NK-92 (cell line): ENCODE measurements around the gene CCL25.
"Not testable (repeated sequence)": the region's sequence is repeated elsewhere in the genome, so short reads cannot be mapped to it uniquely, and the experiment has no call there.

ENCODE experiments used
- DNase-seq: peaks from one replicate; lab custom pipeline; 2025; ENCODE audit not compliant: unreplicated experiment; lab: John Stamatoyannopoulos, UW

Gene CCL25, protein sequence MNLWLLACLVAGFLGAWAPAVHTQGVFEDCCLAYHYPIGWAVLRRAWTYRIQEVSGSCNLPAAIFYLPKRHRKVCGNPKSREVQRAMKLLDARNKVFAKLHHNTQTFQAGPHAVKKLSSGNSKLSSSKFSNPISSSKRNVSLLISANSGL

GRCh38 chr19:8052464-8052859 lies at the start of gene CCL25:
Gene CCL25, plus strand, starts transcription at chr19:8052760. Its CDS starts 290 bp downstream, at chr19:8053050.
- no peak for DNase-seq

GRCh38 chr19:8004001-8004400 lies 48.6 kb upstream of the CCL25 start:
- DNase-seq = no peak

DNA sequence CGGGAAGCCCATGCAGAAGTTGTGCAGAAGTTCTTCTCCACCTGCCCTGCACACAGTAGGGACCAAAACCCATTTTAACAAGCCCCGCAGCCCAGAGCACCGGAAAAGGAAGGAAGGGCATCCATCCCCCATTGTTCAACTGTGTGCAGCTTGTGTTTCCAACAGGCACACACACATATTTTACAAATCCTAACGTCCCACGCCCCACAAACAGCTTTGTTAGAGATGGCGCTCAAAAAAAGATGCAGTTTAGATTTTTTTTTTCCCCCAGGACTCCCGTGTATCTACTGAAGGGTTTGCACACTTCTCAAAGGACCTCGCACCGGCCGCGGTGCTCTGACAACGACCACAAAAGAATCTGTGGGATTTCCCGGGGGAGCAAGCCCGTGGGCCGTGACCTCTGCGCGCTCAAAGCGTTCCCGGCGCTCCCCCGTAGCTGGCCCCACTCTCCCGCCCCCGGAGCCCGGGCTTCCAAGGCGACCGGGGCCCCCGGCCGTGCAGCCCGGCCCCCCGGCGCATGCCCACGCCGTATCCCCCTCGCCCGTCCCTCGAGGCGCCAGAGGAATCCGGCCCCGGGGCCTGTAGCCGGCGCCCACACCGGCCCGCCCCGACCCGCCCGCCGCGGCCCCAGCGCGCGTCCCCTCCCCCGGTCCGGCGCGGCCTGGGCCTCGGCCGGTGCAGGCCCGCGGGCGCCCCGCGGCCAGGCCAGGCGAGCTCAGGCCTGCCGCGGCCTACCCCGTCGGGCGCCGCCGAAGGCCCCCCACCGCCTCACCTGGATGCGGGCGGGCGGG lies 47.6 kb upstream of the CCL25 start:
- no peak for DNase-seq

- DNase-seq = no peak
These were observed 46.9 kb upstream of the CCL25 start, which contains the start of gene ELAVL1 for GRCh38 chr19:8005534-8006256. Gene ELAVL1, minus strand, starts transcription at chr19:8005641. Its CDS starts 13,826 bp downstream, at chr19:7991815.

- DNase-seq = no peak
These were observed 34.8 kb upstream of the CCL25 start for GRCh38 chr19:8017808-8018207.

DNA sequence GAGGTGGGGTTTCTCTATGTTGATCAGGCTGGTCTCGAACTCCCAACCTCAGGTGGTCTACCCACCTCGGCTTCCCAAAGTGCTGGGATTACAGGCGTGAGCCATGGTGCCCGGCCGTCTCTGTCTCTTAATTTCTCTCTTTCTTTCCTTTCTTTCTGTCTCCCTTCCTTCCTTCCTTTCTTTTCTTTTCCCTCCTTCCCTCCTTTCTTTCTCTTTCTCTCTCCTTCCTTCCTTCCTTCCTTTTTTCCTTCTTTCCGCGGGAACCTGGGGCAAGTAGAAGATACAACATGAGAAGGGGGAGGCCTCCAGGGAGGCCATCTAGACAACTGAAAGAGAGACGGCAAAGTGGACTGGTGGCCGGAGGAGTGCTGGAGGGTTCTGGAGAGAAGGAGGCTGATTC lies 31.9 kb upstream of the CCL25 start:
- no peak for DNase-seq

DNA sequence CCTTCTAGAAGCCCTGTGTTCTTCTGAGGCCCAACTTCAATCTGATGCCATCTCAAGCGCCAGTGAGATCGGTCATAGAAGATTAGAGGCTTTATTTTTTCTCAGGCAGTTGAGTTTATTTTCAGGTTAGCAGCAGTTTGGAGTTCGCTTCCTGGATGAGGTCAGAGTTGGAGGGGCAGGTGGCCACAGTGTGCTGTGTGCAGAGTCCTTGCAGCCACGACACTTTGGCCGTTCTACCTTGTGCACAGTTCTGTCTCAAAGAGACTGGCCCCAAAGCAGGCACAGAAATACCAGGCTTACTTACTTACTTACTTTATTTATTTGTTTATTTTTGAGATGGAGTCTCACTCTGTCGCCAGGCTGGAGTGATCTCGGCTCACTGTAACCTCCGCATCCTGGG lies 31.2 kb upstream of the CCL25 start:
- DNase-seq = no peak

DNA sequence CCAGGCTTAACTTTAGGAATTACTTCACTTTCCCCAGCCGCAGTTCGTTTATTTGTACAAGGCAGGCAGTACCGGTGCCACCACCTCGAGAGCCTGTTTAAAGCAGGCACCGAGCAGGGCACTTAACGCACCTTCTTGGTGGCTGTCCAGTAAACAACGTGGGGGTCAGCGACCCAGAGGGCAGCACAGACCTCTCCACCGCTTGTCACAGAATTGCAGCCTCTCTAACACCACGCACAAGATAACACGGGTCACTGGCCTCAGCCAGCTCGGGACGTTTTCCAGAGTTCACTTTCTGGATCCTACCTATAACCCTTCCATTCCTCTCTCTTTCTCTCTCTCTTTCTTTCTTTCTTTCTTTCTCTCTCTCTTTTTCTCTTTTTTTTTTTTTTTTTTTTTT lies 30.3 kb upstream of the CCL25 start:
- no peak for DNase-seq

DNA sequence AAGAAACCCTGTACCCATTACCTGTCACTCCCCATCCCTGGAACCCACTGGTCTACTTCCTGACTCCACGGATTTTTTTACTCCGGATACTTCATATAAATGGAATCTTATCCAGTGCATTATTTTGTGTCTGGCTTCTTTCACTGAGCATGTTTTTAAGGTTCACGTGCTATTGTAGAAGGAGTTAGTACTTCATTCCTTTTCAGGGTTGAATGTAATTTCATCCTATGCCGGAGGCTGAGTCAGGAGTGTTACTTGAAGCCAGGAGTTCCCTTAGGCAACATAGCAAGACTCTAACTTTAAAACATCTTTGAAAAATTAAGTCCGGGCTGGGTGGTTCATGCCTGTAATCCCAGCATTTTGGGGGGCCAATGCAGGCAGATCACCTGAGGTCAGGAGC lies 29.2 kb upstream of the CCL25 start:
- DNase-seq = no peak

DNA sequence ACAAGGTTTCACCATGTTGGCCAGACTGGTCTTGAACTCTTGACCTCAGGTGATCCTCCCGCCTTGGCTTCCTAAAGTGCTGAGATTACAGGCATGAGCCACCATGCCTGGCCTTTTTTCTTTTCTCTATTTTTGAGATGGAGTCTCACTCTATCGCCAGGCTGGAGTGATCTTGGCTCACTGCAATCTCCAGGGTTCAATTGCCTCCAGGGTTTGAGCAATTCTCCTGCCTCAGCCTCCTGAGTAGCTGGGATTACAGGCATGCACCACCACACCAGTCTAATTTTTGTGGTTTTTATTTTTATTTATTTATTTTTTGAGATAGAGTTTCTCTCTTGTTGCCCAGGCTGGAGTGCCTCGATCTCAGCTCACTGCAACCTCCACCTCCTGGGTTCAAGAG lies 28.3 kb upstream of the CCL25 start:
- not testable (repeated sequence) for DNase-seq

GRCh38 chr19:8025316-8025715 lies 27.2 kb upstream of the CCL25 start:
- DNase-seq = no peak

DNA sequence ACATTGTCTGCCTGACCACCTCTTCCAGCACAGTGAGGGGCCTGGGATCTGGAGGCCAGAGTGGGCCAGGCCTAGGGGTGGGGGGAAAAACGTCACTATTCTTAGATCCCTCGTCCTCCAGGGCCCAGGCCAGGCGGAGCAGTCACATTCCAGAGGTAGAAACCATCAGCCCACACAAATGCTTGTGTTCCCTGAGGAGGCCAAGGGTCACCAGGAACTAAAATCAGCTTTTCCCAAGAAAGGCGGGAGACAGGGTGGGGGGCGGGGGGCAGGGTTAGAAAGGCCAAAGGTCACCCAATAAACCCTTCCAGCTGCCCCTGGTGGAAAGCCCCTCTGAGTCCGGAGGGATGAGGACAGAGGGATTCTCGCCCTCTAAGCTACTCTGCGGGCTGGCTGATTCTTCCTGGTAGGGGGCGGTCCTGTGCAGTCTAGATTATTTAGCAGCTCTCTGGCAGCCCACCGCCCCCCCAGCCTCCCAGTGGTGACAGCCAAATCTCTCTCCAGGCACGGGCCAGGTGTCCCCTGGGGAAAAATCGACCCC lies 23.5 kb upstream of the CCL25 start:
- DNase-seq = no peak

DNA sequence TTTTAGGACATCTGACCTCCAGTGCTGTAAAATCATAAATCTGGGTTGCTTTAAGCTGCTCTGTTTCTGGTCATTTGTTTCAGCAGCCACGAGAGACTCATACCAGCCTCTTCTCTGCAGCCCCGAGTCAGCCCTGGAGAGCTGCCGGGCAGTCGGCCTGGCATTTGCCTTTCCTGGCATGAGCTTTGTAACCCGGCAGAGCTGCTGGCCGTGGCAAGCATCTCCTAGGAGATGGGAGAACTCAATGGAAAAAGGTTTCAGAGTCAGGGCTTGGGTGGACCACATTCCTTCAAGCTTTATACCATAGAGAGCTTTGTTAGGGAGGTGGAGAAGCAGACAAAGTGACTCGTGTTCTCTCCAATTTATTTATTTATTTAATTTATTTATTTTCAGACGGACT lies 21.6 kb upstream of the CCL25 start:
- DNase-seq = no peak

DNA sequence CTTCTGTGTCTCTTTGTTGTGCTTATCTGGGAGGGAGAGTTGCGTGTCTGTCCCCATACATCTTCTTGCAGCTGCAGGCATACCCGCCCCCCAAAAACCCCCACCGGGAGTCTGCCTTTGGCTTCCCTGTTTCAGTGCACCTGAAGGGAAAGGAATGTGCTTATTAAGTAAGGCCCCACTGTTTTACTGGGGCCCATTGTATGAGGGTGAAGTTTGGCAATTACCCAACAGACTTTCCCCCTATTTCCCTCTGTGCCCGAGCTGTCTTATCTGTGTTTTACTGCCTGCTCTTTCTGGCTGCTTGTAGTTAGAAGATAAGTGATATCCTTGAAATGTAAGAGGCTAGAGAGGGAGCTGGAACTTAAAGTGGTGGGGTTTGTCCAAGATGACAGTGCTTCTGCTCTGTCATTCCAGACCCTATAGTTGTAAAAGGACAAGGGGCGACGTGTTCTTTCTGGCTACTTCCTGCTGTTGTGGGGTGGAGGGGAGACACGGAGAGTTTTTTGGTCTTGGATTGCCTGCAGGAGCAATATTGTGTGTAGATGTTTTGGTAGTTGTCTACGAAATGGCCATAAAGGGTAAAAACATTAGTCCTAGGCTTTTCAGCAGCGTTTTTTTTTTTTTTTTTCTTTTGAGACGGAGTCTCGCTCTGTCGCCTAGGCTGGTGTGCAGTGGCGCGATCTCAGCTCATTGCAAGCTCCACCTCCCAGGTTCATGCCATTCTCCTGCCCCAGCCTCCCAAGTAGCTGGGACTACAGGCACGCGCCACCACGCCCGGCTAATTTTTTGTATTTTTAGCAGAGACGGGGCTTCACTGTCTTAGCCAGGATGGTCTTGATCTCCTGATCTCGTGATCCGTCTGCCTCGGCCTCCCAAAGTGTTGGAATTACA lies 19.0 kb upstream of the CCL25 start:
- not testable (repeated sequence) for DNase-seq

GRCh38 chr19:8034178-8034525 lies 18.4 kb upstream of the CCL25 start:
- no peak for DNase-seq

- no peak for DNase-seq
These were observed 16.0 kb upstream of the CCL25 start for GRCh38 chr19:8036434-8037099.

- no peak for DNase-seq
These were observed 13.7 kb upstream of the CCL25 start for GRCh38 chr19:8038815-8039214.

GRCh38 chr19:8039231-8039630 lies 13.3 kb upstream of the CCL25 start:
- DNase-seq = no peak

DNA sequence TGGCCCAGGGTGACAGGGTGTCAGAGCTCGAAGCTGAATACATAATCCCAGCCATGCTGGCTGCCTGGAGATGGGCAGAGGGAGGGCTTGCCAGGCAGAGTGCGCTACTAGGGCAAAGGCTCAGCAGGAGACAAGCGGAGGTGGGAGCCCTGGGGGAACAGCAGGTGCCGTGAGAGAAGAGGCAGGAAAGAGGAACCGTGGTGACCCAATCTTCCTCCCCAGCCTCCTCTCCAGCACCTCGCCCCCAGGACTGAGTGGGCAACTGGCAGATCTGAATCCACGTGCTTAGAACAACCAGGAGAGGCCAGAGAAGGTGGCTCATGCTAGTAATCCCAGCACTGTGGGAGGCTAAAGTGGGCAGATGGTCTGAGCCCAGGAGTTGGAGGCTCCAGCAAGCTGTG lies 11.0 kb upstream of the CCL25 start:
- DNase-seq = no peak

DNA sequence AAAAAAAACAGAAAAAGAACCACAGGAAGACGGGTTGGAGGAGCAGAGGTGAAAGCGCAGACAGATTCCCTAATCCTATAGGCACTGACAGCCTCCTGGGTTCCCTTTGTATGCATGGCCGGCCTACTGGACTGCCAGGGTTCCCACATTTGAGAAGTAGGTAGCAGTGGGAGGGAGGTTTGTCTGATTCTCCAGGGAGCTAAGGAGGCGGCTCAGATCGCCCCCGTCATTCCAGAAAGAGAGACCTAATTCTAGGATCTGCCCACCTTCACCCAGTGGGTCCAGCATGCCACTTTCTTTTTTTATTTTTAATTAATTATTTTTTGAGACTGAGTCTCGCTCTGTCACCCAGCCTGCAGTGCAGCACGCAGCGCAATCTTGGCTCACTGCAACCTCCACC lies 9.7 kb upstream of the CCL25 start:
- no peak for DNase-seq
